SU-DHL-6 (cell line): ENCODE results near the gene HOXB5.

Experiments used
- H2AFZ ChIP-seq: fragments of 200-600 bp; sonication (generic); 2 replicates; pipeline ENCODE4 v1.6.1; 2014; ENCODE audit warnings: low read depth, mild to moderate bottlenecking, moderate library complexity, mixed read lengths, antibody characterized with exemption, low read length; ENCODE audit not compliant: severe bottlenecking
- H3F3A ChIP-seq: fragments of 200-600 bp; shearing (Covaris generic); 2 replicates; pipeline ENCODE4 v1.6.0; 2016; ENCODE audit warnings: antibody characterized with exemption, mild to moderate bottlenecking; ENCODE audit not compliant: insufficient read depth
- H3K27ac ChIP-seq: fragments of 200-600 bp; sonication (generic); 2 replicates; pipeline ENCODE4 v1.5.1; 2016; ENCODE audit warnings: low read depth, mild to moderate bottlenecking, low read length, moderate library complexity, mixed read lengths
- H3K27me3 ChIP-seq: fragments of 200-600 bp; sonication (generic), shearing (Covaris generic); 2 replicates; pipeline ENCODE4 v1.6.0; 2014; ENCODE audit warnings: mild to moderate bottlenecking, low read length
- H3K36me3 ChIP-seq: fragments of 200-600 bp; sonication (generic); 2 replicates; pipeline ENCODE4 v1.6.1; 2014; ENCODE audit warnings: mild to moderate bottlenecking, low read length, mixed read lengths
- H3K4me2 ChIP-seq: fragments of 300-600, 200-600 bp; shearing (Covaris generic), sonication (generic); 2 replicates; pipeline ENCODE4 v1.6.0; 2014; ENCODE audit warnings: low read length, low read depth, mild to moderate bottlenecking; ENCODE audit not compliant: poor library complexity, severe bottlenecking
- H3K4me3 ChIP-seq: fragments of 200-600 bp; sonication (generic); 2 replicates; pipeline ENCODE4 v1.5.1; 2014; ENCODE audit warnings: antibody characterized with exemption, low read length, mild to moderate bottlenecking, mixed read lengths; ENCODE audit not compliant: insufficient read depth, poor library complexity, severe bottlenecking
- H3K79me2 ChIP-seq: fragments of 200-600 bp; sonication (generic); 2 replicates; pipeline ENCODE4 v1.6.1; 2014; ENCODE audit warnings: mild to moderate bottlenecking, low read length, moderate library complexity; ENCODE audit not compliant: insufficient read depth
- H3K9ac ChIP-seq: fragments of 200-600 bp; sonication (generic); 2 replicates; pipeline ENCODE4 v1.7.0; 2014; ENCODE audit warnings: mild to moderate bottlenecking, low read length
- H3K9me2 ChIP-seq: fragments of 200-600 bp; sonication (generic); replicated peaks from 2 replicates; pipeline ENCODE4 v1.6.1; 2014; ENCODE audit warnings: low read length; ENCODE audit not compliant: insufficient read depth
- H3K9me3 ChIP-seq: fragments of 200-600 bp; sonication (generic); 2 replicates; pipeline ENCODE4 v1.6.1; 2014; ENCODE audit warnings: low read length, mixed read lengths; ENCODE audit not compliant: insufficient read depth
- H4K20me1 ChIP-seq: fragments of 200-600 bp; sonication (generic); 2 replicates; pipeline ENCODE4 v1.6.1; 2014; ENCODE audit warnings: low read depth, mild to moderate bottlenecking, antibody characterized with exemption, low read length, moderate library complexity, mixed read lengths
- CTCF ChIP-seq: fragments of 200-600 bp; sonication (generic); IDR thresholded peaks from one replicate; pipeline ENCODE4 v1.5.1; 2017; ENCODE audit warnings: antibody characterized with exemption, mild to moderate bottlenecking, low read length, moderate library complexity; ENCODE audit not compliant: insufficient read depth, poor library complexity, severe bottlenecking
- EZH2phosphoT487 ChIP-seq: fragments of 200-600 bp; sonication (generic), shearing (Covaris generic); conservative IDR thresholded peaks from 2 replicates; pipeline ENCODE4 v1.6.1; 2018; ENCODE audit warnings: mild to moderate bottlenecking, antibody characterized with exemption, low read length, moderate library complexity, mixed read lengths

The HOXB5 gene

GRCh38 chr17:48592057-48592514 lies 1.5 kb downstream of the HOXB5 start:
- Histone ChIP-seq H3K27me3 (no peaks in the 10 kb centered on the region), H3K36me3 (no peaks in the 10 kb centered on the region), H3K4me2 (no peak overlapping the region), H3F3A (no peaks in the 10 kb centered on the region), H3K79me2 (no peaks in the 10 kb centered on the region), H2AFZ (no peak overlapping the region), H3K27ac (no peak overlapping the region), H3K4me3 (no peak overlapping the region), H3K9me2 (no peaks in the 10 kb centered on the region), H4K20me1 (no peaks in the 10 kb centered on the region), H3K9ac (no peak overlapping the region), H3K9me3 (no peaks in the 10 kb centered on the region)
- TF ChIP-seq CTCF: no peak
- TF ChIP-seq EZH2phosphoT487: no peak

GRCh38 chr17:48591255-48592056 lies 2.1 kb downstream of the HOXB5 start:
- no peaks in the 10 kb centered on the region for H3K27me3 ChIP-seq
- no peaks in the 10 kb centered on the region for H3K79me2 ChIP-seq
- no peak overlapping the region for H3K4me2 ChIP-seq
- no peak overlapping the region for H3K4me3 ChIP-seq
- no peak overlapping the region for H3K27ac ChIP-seq
- no peaks in the 10 kb centered on the region for H4K20me1 ChIP-seq
- no peaks in the 10 kb centered on the region for H3F3A ChIP-seq
- no peaks in the 10 kb centered on the region for H3K36me3 ChIP-seq
- H2AFZ ChIP-seq: no peak overlapping the region
- no peak overlapping the region for H3K9ac ChIP-seq
- TF ChIP-seq EZH2phosphoT487 (no peak), CTCF (no peak)
- no peaks in the 10 kb centered on the region for H3K9me2 ChIP-seq
- no peaks in the 10 kb centered on the region for H3K9me3 ChIP-seq

GRCh38 chr17:48590607-48591161 lies 2.9 kb downstream of the HOXB5 start:
- no peaks in the 10 kb centered on the region for H3K9me3 ChIP-seq
- no peaks in the 10 kb centered on the region for H3K79me2 ChIP-seq
- no peak overlapping the region for H2AFZ ChIP-seq
- no peaks in the 10 kb centered on the region for H3K27me3 ChIP-seq
- no peak overlapping the region for H3K27ac ChIP-seq
- H3K4me2 ChIP-seq: no peak overlapping the region
- H3K9ac ChIP-seq: no peak overlapping the region
- no peaks in the 10 kb centered on the region for H3F3A ChIP-seq
- no peaks in the 10 kb centered on the region for H3K36me3 ChIP-seq
- no peak overlapping the region for H3K4me3 ChIP-seq
- no peaks in the 10 kb centered on the region for H3K9me2 ChIP-seq
- no peaks in the 10 kb centered on the region for H4K20me1 ChIP-seq
- TF ChIP-seq EZH2phosphoT487 (no peak), CTCF (no peak)
